Peyer's patch (tissue), 4 donors: ENCODE measurements around the gene CLDN16. TPM values are rescaled to one million over a fixed set of nuclear protein-coding genes. Genes with fewer than 3 reads are reported as not detected.

Experiments
- DNase-seq, 3 donors: peaks; one replicate each; pipeline ENCODE4 v3.0.0-alpha.2; 2017 to 2019
- H3K27ac ChIP-seq, 4 donors: fragments of 200-600 bp; sonication (generic); one replicate each; pipeline ENCODE4 v1.5.1; 2016 to 2019
- H3K27me3 ChIP-seq, 2 donors: fragments of 200-600 bp; sonication (generic); one replicate each; pipeline ENCODE4 v1.5.1; 2019
- H3K36me3 ChIP-seq, 3 donors: fragments of 200-600 bp; sonication (generic); one replicate each; pipeline ENCODE4 v1.5.1; 2016 to 2019
- H3K4me1 ChIP-seq, 4 donors: fragments of 200-600 bp; sonication (generic); one replicate each; pipeline ENCODE4 v1.5.1; 2016 to 2019
- H3K4me3 ChIP-seq, 4 donors: fragments of 200-600 bp; sonication (generic); 1 replicate in 3 of 4; 2 replicates in 1 of 4; pipeline ENCODE4 v1.5.1; 2016 to 2019; ENCODE audit warnings: mild to moderate bottlenecking in 1 of 4
- H3K9me3 ChIP-seq, 4 donors: fragments of 200-600 bp; sonication (generic); one replicate each; pipeline ENCODE4 v1.5.1; 2016 to 2019; ENCODE audit warnings: mild to moderate bottlenecking in 1 of 4
- POLR2A ChIP-seq, 2 donors: fragments of 450-650 bp; IDR thresholded peaks; one replicate each; pipeline ENCODE4 v1.5.1; 2017; ENCODE audit warnings: antibody characterized with exemption in 2 of 2, mild to moderate bottlenecking in 2 of 2, moderate library complexity in 2 of 2
- total RNA-seq, 4 donors: library from RNA; depleted of rRNA; stranded (reverse); fragments of >200 nt; gene quantifications; one replicate each; pipeline ENCODE4 v1.1.0, GENCODE V29; 2016
- TF ChIP-seq, protein P1 (sequence below), 6 experiments: fragments of 450-650 bp in 4 of 6; fragments of 200-600 bp in 2 of 6; sonication (generic) in 1 of 6; IDR thresholded peaks; one replicate each; pipeline ENCODE4 v1.5.1; 2017 to 2019; ENCODE audit warnings: antibody characterized with exemption in 6 of 6, mild to moderate bottlenecking in 3 of 6, moderate library complexity in 1 of 6

CLDN16 gene
- total RNA-seq, 4 donors from 2014 or later: not detected

DNA sequence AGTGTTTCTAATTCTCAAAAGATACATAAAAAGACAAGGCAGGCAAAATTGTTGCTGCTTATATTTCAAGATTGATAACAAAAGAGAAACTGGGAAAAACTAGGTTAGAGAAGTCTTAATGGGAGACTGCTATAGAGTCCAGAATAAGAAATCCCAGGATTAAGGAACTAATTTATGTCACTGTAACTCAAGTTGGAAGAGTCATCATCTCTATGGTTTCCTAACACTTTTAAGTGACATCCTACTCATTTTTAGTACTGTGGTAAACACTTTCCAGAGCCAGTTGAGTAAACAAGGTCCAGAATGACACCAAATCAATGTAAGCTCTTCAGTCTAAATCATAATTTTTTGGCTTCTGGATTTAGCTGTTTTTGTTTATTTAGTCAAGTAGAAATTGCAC is 8.0 kb downstream of the CLDN16 start:
- no peak for DNase-seq
- no peaks in the 10 kb centered on the region for H3K4me1 ChIP-seq
- TF ChIP-seq POLR2A (IDR thresholded peaks at IDR 0.05): no peak
- TF ChIP-seq, protein P1, sequence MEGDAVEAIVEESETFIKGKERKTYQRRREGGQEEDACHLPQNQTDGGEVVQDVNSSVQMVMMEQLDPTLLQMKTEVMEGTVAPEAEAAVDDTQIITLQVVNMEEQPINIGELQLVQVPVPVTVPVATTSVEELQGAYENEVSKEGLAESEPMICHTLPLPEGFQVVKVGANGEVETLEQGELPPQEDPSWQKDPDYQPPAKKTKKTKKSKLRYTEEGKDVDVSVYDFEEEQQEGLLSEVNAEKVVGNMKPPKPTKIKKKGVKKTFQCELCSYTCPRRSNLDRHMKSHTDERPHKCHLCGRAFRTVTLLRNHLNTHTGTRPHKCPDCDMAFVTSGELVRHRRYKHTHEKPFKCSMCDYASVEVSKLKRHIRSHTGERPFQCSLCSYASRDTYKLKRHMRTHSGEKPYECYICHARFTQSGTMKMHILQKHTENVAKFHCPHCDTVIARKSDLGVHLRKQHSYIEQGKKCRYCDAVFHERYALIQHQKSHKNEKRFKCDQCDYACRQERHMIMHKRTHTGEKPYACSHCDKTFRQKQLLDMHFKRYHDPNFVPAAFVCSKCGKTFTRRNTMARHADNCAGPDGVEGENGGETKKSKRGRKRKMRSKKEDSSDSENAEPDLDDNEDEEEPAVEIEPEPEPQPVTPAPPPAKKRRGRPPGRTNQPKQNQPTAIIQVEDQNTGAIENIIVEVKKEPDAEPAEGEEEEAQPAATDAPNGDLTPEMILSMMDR (IDR thresholded peaks at IDR 0.05): no peak
- H3K4me3 ChIP-seq: no peak overlapping the region
- H3K27me3 ChIP-seq: no peaks in the 10 kb centered on the region
- H3K36me3 ChIP-seq: no peaks in the 10 kb centered on the region
- no peak overlapping the region for H3K27ac ChIP-seq
- H3K9me3 ChIP-seq: no peaks in the 10 kb centered on the region

DNA sequence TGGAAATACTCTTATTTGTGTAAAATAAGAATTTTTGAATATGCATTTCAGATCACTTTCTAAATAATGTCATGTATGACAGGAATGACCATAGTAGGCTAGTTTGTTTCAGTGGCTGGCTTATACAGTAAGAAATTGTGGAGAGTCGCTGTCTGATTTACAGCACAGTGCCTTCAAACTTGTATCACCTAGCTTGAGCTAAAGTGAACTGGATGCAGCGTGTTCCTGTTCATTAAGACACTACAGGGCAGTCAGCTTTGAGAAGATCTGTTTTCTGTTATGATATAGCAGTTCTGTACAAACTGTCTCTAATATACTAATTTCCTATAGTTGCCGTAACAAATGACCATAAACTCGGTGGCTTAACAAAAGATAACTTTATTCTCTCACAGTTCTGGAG is 9.9 kb downstream of the CLDN16 start:
- no peak overlapping the region for H3K27ac ChIP-seq
- no peaks in the 10 kb centered on the region for H3K9me3 ChIP-seq
- TF ChIP-seq, protein P1 (IDR thresholded peaks at IDR 0.05): no peak
- TF ChIP-seq POLR2A (IDR thresholded peaks at IDR 0.05): no peak
- H3K4me3 ChIP-seq: no peak overlapping the region
- no peaks in the 10 kb centered on the region for H3K27me3 ChIP-seq
- no peak for DNase-seq
- H3K4me1 ChIP-seq: no peaks in the 10 kb centered on the region
- no peaks in the 10 kb centered on the region for H3K36me3 ChIP-seq

DNA sequence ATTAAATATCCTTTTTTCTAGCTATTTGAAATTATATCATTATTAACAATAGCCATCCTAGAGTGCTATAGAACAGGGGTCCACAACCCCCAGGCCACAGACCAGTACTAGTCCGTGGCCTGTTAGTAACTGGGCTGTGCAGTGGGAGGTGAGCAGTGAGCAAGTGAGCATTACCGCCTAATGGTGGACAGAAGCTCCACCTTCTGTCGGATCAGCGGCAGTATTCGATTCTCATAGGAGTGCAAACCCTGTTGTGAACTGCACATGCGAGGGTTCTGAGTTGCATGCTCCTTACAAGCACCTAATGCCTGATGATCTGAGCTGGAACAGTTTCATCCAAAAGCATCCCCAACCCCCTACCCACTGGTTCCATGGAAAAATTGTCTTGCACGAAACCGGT is 11.7 kb downstream of the CLDN16 start:
- H3K9me3 ChIP-seq: no peaks in the 10 kb centered on the region
- no peak overlapping the region for H3K4me3 ChIP-seq
- H3K27ac ChIP-seq: no peak overlapping the region
- no peak for DNase-seq
- TF ChIP-seq, protein P1 (IDR thresholded peaks at IDR 0.05): no peak
- no peak for TF ChIP-seq POLR2A (IDR thresholded peaks at IDR 0.05)
- no peaks in the 10 kb centered on the region for H3K36me3 ChIP-seq
- no peaks in the 10 kb centered on the region for H3K4me1 ChIP-seq
- no peaks in the 10 kb centered on the region for H3K27me3 ChIP-seq

DNA sequence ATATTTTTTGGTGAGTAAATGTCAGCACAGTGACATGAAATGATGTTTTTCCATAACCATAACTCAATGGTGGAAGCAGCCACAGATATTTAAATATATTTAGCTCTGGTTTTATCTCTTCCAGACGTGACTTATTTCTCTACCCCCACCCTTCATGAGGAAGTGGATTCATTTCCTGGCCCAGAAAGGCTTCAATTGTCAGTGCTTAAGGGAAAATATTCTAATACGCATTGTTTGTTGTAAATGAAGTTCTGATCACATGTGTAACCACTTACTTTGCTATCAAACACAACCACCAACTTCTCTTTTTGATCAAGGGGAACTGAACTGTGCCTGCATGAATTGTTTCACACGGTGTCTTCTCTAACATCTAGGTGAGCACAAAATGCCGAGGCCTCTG is 14.0 kb downstream of the CLDN16 start:
- Histone ChIP-seq H3K4me1 (no peaks in the 10 kb centered on the region), H3K9me3 (no peaks in the 10 kb centered on the region), H3K4me3 (no peak overlapping the region), H3K27me3 (no peaks in the 10 kb centered on the region), H3K27ac (no peak overlapping the region), H3K36me3 (no peaks in the 10 kb centered on the region)
- DNase-seq: no peak
- TF ChIP-seq POLR2A (IDR thresholded peaks at IDR 0.05): no peak
- TF ChIP-seq, protein P1 (IDR thresholded peaks at IDR 0.05): no peak

DNA sequence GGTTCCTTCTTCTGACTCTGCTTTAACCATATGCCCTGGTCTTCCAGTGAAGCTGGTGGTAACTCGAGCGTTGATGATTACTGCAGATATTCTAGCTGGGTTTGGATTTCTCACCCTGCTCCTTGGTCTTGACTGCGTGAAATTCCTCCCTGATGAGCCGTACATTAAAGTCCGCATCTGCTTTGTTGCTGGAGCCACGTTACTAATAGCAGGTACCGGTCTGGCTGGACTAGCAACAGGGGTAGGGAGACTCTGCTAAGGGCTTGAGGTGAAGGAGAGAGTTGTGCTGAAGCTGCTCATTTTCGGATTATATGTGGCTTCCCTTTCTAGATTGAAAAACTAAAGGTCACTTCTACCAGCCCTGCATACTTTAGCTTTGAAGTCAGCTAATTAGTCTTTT is 16.8 kb downstream of the CLDN16 start:
- Histone ChIP-seq H3K27me3 (no peaks in the 10 kb centered on the region), H3K9me3 (no peaks in the 10 kb centered on the region), H3K4me1 (no peaks in the 10 kb centered on the region), H3K36me3 (no peaks in the 10 kb centered on the region), H3K4me3 (no peak overlapping the region), H3K27ac (no peak overlapping the region)
- no peak for DNase-seq
- TF ChIP-seq POLR2A (IDR thresholded peaks at IDR 0.05): no peak
- TF ChIP-seq, protein P1 (IDR thresholded peaks at IDR 0.05): no peak

DNA sequence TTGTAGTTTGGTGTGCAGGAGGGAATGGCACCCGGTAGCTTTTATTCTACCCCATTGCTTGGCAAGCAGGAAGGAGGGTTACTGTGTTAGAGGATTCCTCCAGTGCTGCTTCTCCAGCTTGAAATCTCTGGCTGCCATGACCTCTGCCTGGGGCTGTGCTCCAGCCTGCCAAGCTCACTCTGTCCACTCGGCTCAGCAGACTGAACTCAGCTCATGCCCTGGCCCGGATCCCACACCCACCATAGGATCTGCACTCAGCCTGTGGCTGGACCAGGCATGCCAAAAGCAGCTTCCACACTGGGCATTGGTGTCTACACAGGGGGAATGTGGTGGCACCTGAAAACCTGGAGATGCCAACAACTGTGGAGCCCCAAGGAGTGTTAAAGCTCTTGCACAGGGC is 26.3 kb downstream of the CLDN16 start:
- H3K4me3 ChIP-seq: no peak overlapping the region
- no peaks in the 10 kb centered on the region for H3K27me3 ChIP-seq
- TF ChIP-seq POLR2A (IDR thresholded peaks at IDR 0.05): no peak
- TF ChIP-seq, protein P1 (IDR thresholded peaks at IDR 0.05): no peak
- no peak overlapping the region for H3K27ac ChIP-seq
- H3K4me1 ChIP-seq: no peaks in the 10 kb centered on the region
- no peak for DNase-seq
- no peaks in the 10 kb centered on the region for H3K9me3 ChIP-seq
- H3K36me3 ChIP-seq: no peaks in the 10 kb centered on the region
